CD1c-positive myeloid dendritic cell (primary cell): ENCODE data around the gene ADH1C.
"Not testable (repeated sequence)": the region's sequence is repeated elsewhere in the genome, so short reads cannot be mapped to it uniquely, and the experiment has no call there.

ENCODE experiments used
- DNase-seq: peaks from one replicate; pipeline ENCODE4 v3.0.0-alpha.2; 2016; ENCODE audit errors: extremely low spot score

The ADH1C gene

GRCh38 chr4:99357948-99358347 is 5.4 kb upstream of the ADH1C start:
- no peak for DNase-seq

- DNase-seq: no peak
Observed at GRCh38 chr4:99356992-99357391, 4.4 kb upstream of the ADH1C start.

- DNase-seq: not testable (repeated sequence)
Observed at GRCh38 chr4:99356149-99356548, 3.6 kb upstream of the ADH1C start.

GRCh38 chr4:99351487-99351886 is 1.1 kb downstream of the ADH1C start:
- no peak for DNase-seq

- DNase-seq: no peak
Observed at GRCh38 chr4:99349338-99349737, 3.2 kb downstream of the ADH1C start.

GRCh38 chr4:99342624-99343023 is 9.9 kb downstream of the ADH1C start:
- not testable (repeated sequence) for DNase-seq

GRCh38 chr4:99341426-99341825 is 11.1 kb downstream of the ADH1C start:
- no peak for DNase-seq

GRCh38 chr4:99339172-99339571 is 13.4 kb downstream of the ADH1C start:
- no peak for DNase-seq

GRCh38 chr4:99336553-99336952 is 16.0 kb downstream of the ADH1C start:
- no peak for DNase-seq

GRCh38 chr4:99334880-99335279 is 17.7 kb downstream of the ADH1C start:
- DNase-seq: no peak

- DNase-seq: no peak
Observed at GRCh38 chr4:99330648-99331047, 21.9 kb downstream of the ADH1C start.

GRCh38 chr4:99329876-99330275 is 22.7 kb downstream of the ADH1C start:
- DNase-seq: no peak

GRCh38 chr4:99324979-99325378 is 27.6 kb downstream of the ADH1C start:
- no peak for DNase-seq

GRCh38 chr4:99324361-99324760 is 28.2 kb downstream of the ADH1C start:
- no peak for DNase-seq

- no peak for DNase-seq
Observed at GRCh38 chr4:99323756-99324155, 28.8 kb downstream of the ADH1C start.

GRCh38 chr4:99321241-99322191 is 31.0 kb downstream of the ADH1C start, which contains the start of gene ADH1B:
Gene ADH1B (minus strand): TSS chr4:99321401. CDS start chr4:99321331, 70 bp downstream.
- DNase-seq: no peak

GRCh38 chr4:99317811-99318210 is 34.7 kb downstream of the ADH1C start:
- DNase-seq: not testable (repeated sequence)

- DNase-seq: no peak
Observed at GRCh38 chr4:99317354-99317753, 35.2 kb downstream of the ADH1C start.

GRCh38 chr4:99315839-99316238 is 36.7 kb downstream of the ADH1C start:
- no peak for DNase-seq

GRCh38 chr4:99314211-99314610 is 38.3 kb downstream of the ADH1C start:
- DNase-seq: no peak

GRCh38 chr4:99310389-99310788 is 42.2 kb downstream of the ADH1C start:
- no peak for DNase-seq

GRCh38 chr4:99305638-99306400 is 46.7 kb downstream of the ADH1C start:
- DNase-seq: no peak
